PC-3 (cell line): ENCODE data around the gene ANOS1.

Experiments
- EZH2 ChIP-seq: fragments of 300-600 bp; sonication (generic); IDR thresholded peaks from one replicate; pipeline ENCODE4 v1.6.1; 2017; ENCODE audit warnings: antibody characterized with exemption, mild to moderate bottlenecking, low read length; ENCODE audit not compliant: unreplicated experiment
- TF ChIP-seq, protein P1 (sequence below): fragments of 300-600 bp; sonication (generic); conservative IDR thresholded peaks from 2 replicates; pipeline ENCODE4 v1.5.1; 2017; ENCODE audit warnings: antibody characterized with exemption, low read depth, mild to moderate bottlenecking, low read length

DNA sequence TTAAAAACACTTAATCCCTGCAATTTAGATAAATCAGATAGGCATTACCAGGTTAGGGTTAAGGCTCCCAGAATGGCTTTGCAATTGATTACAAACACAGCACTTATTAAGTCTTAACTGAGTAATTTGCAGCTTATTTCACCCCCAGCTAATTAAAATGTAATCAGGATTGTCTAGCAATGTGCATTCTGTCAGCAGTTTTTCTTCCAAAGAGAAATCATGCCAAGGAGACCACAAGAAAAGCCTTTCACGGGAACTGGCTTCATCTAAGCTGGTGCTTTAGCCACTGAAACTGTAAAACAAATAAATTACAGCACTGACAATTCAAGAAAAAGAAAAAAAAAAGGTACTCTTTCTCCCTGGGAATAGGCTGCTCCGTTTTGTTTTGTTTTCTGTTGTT lies 2.1 kb downstream of the ANOS1 start:
- TF ChIP-seq EZH2, result no peak
- TF ChIP-seq, protein P1, sequence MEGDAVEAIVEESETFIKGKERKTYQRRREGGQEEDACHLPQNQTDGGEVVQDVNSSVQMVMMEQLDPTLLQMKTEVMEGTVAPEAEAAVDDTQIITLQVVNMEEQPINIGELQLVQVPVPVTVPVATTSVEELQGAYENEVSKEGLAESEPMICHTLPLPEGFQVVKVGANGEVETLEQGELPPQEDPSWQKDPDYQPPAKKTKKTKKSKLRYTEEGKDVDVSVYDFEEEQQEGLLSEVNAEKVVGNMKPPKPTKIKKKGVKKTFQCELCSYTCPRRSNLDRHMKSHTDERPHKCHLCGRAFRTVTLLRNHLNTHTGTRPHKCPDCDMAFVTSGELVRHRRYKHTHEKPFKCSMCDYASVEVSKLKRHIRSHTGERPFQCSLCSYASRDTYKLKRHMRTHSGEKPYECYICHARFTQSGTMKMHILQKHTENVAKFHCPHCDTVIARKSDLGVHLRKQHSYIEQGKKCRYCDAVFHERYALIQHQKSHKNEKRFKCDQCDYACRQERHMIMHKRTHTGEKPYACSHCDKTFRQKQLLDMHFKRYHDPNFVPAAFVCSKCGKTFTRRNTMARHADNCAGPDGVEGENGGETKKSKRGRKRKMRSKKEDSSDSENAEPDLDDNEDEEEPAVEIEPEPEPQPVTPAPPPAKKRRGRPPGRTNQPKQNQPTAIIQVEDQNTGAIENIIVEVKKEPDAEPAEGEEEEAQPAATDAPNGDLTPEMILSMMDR, result no peak
